Measurements from ENCODE around the gene PLAGL1. TPM values are rescaled to one million over a fixed set of nuclear protein-coding genes. Genes with fewer than 3 reads are reported as not detected.

Gene PLAGL1
- total and polyA plus RNA-seq, 2 of the 13 experiments (the other 11 are each of a cell fraction or from before 2014, with no cell fraction given), result 0.60 to 2.3 TPM

GRCh38 chr6:144008120-144008811 is at the start of gene PLAGL1 (continued):
- TF ChIP-seq TAF1 (CRISPR knock-in tag; IDR thresholded peaks at IDR 0.05) (no peak), HNRNPLL (IDR thresholded peaks at IDR 0.05; ENCODE audit: low read depth, low read length, poor library complexity, severe bottlenecking) (peak; percentile 47), ATF7-NPFF (CRISPR knock-in tag; IDR thresholded peaks at IDR 0.05; ENCODE audit: low read depth) (peak; percentile 66; the same call in 1 of the 2 replicates), ZNF350 (CRISPR knock-in tag; IDR thresholded peaks at IDR 0.05; ENCODE audit: borderline replicate concordance, low read depth) (0 out of 2 replicates have a peak, but pooled peaks have one; percentile 3), HDAC1 (CRISPR knock-in tag; IDR thresholded peaks at IDR 0.05) (peak; percentile 35; the same call in 1 of the 2 replicates), HHEX (CRISPR knock-in tag; IDR thresholded peaks at IDR 0.05) (no peak), ZFP82 (CRISPR knock-in tag; IDR thresholded peaks at IDR 0.05; ENCODE audit: borderline replicate concordance) (0 out of 2 replicates have a peak, but pooled peaks have one; percentile 18), MAX (IDR thresholded peaks at IDR 0.05) (peak; percentile 47), MTA1 (CRISPR knock-in tag; IDR thresholded peaks at IDR 0.05; ENCODE audit: borderline replicate concordance) (peak; percentile 17; the same call in 1 of the 2 replicates), SRY (CRISPR knock-in tag; IDR thresholded peaks at IDR 0.05) (peak; percentile 37; the same call in 1 of the 2 replicates), SAFB2 (CRISPR knock-in tag; IDR thresholded peaks at IDR 0.05; ENCODE audit: borderline replicate concordance, low read depth) (0 out of 2 replicates have a peak, but pooled peaks have one; percentile 33), ZNF546 (CRISPR knock-in tag; conservative IDR thresholded peaks at IDR 0.05) (peak; percentile 73; the same call in 1 of the 2 replicates), PAF1 (CRISPR knock-in tag; IDR thresholded peaks at IDR 0.05) (no peak), SALL1 (CRISPR knock-in tag; IDR thresholded peaks at IDR 0.05) (peak; percentile 54), DNMT1 (CRISPR knock-in tag; IDR thresholded peaks at IDR 0.05) (0 out of 2 replicates have a peak, but pooled peaks have one; percentile 75), MAZ (IDR thresholded peaks at IDR 0.05; ENCODE audit: borderline replicate concordance, low read depth, low read length) (no peak), MAZ (CRISPR knock-in tag; IDR thresholded peaks at IDR 0.05; ENCODE audit: low read depth) (peak; percentile 59), SRSF9 (IDR thresholded peaks at IDR 0.05; ENCODE audit: borderline replicate concordance, insufficient read depth, low read depth, low read length, poor library complexity, severe bottlenecking) (no peak), ZMAT5 (CRISPR knock-in tag; IDR thresholded peaks at IDR 0.05; ENCODE audit: borderline replicate concordance, low read depth) (no peak), BCL6 (CRISPR knock-in tag; IDR thresholded peaks at IDR 0.05) (0 out of 2 replicates have a peak, but pooled peaks have one; percentile 7), HNRNPL (IDR thresholded peaks at IDR 0.05; ENCODE audit: low read depth, low read length) (0 out of 2 replicates have a peak, but pooled peaks have one; percentile 31), KDM2A (CRISPR knock-in tag; IDR thresholded peaks at IDR 0.05; ENCODE audit: borderline replicate concordance, low read depth) (0 out of 2 replicates have a peak, but pooled peaks have one; percentile 10), PRMT3 (CRISPR knock-in tag; IDR thresholded peaks at IDR 0.05; ENCODE audit: borderline replicate concordance, low read depth) (peak; percentile 53; the same call in 1 of the 2 replicates), ZNF547 (CRISPR knock-in tag; IDR thresholded peaks at IDR 0.05) (peak; percentile 41; the same call in 1 of the 2 replicates), ZFY (CRISPR knock-in tag; IDR thresholded peaks at IDR 0.05) (peak; percentile 57), THAP8 (CRISPR knock-in tag; IDR thresholded peaks at IDR 0.05; ENCODE audit: borderline replicate concordance) (no peak), ELK4 (CRISPR knock-in tag; IDR thresholded peaks at IDR 0.05; ENCODE audit: borderline replicate concordance) (no peak)
